HG03066 (cell line): Measurements from ENCODE around the gene RGS6.

Source experiments
- ATAC-seq: cut with Tn5 transposase; IDR thresholded peaks from one replicate; pipeline ENCODE4 v1.9.1; 2021; ENCODE audit warnings: low read depth; ENCODE audit not compliant: unreplicated experiment

Gene RGS6

GRCh38 chr14:72008666-72009065, 76.4 kb downstream of the RGS6 start:
- ATAC-seq: no peak

- ATAC-seq: no peak
Observed at GRCh38 chr14:72010474-72010873, 78.2 kb downstream of the RGS6 start.

- no peak for ATAC-seq
Observed at GRCh38 chr14:72013721-72014345, 81.6 kb downstream of the RGS6 start.

- no peak for ATAC-seq
Observed at GRCh38 chr14:72014486-72014885, 82.3 kb downstream of the RGS6 start.

- ATAC-seq: no peak
Observed at GRCh38 chr14:72017290-72017689, 85.1 kb downstream of the RGS6 start.

GRCh38 chr14:72023128-72024042, 91.2 kb downstream of the RGS6 start:
- no peak for ATAC-seq

- no peak for ATAC-seq
Observed at GRCh38 chr14:72024043-72024407, 91.8 kb downstream of the RGS6 start.

- no peak for ATAC-seq
Observed at GRCh38 chr14:72024504-72024903, 92.3 kb downstream of the RGS6 start.

GRCh38 chr14:72026536-72026935, 94.3 kb downstream of the RGS6 start:
- ATAC-seq: no peak

GRCh38 chr14:72027061-72027460, 94.8 kb downstream of the RGS6 start:
- ATAC-seq: no peak

GRCh38 chr14:72033365-72033764, 101.1 kb downstream of the RGS6 start:
- no peak for ATAC-seq

GRCh38 chr14:72040528-72040927, 108.3 kb downstream of the RGS6 start:
- ATAC-seq: no peak

- no peak for ATAC-seq
Observed at GRCh38 chr14:72045271-72045670, 113.0 kb downstream of the RGS6 start.

- no peak for ATAC-seq
Observed at GRCh38 chr14:72045885-72046284, 113.7 kb downstream of the RGS6 start.

GRCh38 chr14:72049462-72049861, 117.2 kb downstream of the RGS6 start:
- ATAC-seq: no peak

- ATAC-seq: no peak
Observed at GRCh38 chr14:72052356-72052755, 120.1 kb downstream of the RGS6 start.

- ATAC-seq: no peak
Observed at GRCh38 chr14:72053651-72054050, 121.4 kb downstream of the RGS6 start.

- no peak for ATAC-seq
Observed at GRCh38 chr14:72054911-72055310, 122.7 kb downstream of the RGS6 start.

GRCh38 chr14:72057701-72058285, 125.6 kb downstream of the RGS6 start:
- no peak for ATAC-seq

GRCh38 chr14:72060460-72060859, 128.2 kb downstream of the RGS6 start:
- ATAC-seq: no peak

GRCh38 chr14:72060917-72061316, 128.7 kb downstream of the RGS6 start:
- no peak for ATAC-seq

- ATAC-seq: no peak
Observed at GRCh38 chr14:72061718-72062117, 129.5 kb downstream of the RGS6 start.
